Neural cell (in vitro differentiated cells): ENCODE results near the gene MXRA7. TPM values are rescaled to one million over a fixed set of nuclear protein-coding genes. Genes with fewer than 3 reads are reported as not detected.

ENCODE experiments used
- H2AFZ ChIP-seq: fragments of 200-600, 300-800 bp; sonication (generic), shearing (Covaris generic); 2 replicates; pipeline ENCODE4 v1.6.0; 2014; ENCODE audit warnings: low read depth, mild to moderate bottlenecking, antibody characterized with exemption, low read length, moderate library complexity
- H3F3A ChIP-seq: fragments of 200-600 bp; shearing (Covaris generic); 2 replicates; pipeline ENCODE4 v1.6.1; 2016; ENCODE audit warnings: mild to moderate bottlenecking, moderate library complexity, mixed read lengths, antibody characterized with exemption, low read length; ENCODE audit not compliant: insufficient read depth, poor library complexity, severe bottlenecking
- H3K27ac ChIP-seq: fragments of 200-600, 300-800 bp; sonication (generic), shearing (Covaris generic); 2 replicates; pipeline ENCODE4 v1.5.1; 2014; ENCODE audit warnings: mild to moderate bottlenecking, low read length, moderate library complexity
- H3K27me3 ChIP-seq: fragments of 300-800, 200-600 bp; sonication (generic), shearing (Covaris generic); 2 replicates; pipeline ENCODE4 v1.6.0; 2014; ENCODE audit warnings: mild to moderate bottlenecking, low read depth, low read length, moderate library complexity; ENCODE audit not compliant: insufficient read depth
- H3K36me3 ChIP-seq: fragments of 300-800, 200-600 bp; sonication (generic), shearing (Covaris generic); 2 replicates; pipeline ENCODE4 v1.5.1; 2014; ENCODE audit warnings: mild to moderate bottlenecking, antibody characterized with exemption, low read length, moderate library complexity; ENCODE audit not compliant: insufficient read depth
- H3K4me2 ChIP-seq: fragments of 300-800, 200-600 bp; sonication (generic), shearing (Covaris generic); 2 replicates; pipeline ENCODE4 v1.6.0; 2014; ENCODE audit warnings: mild to moderate bottlenecking, low read length
- H3K4me3 ChIP-seq: fragments of 300-800, 200-600 bp; sonication (generic), shearing (Covaris generic); 2 replicates; pipeline ENCODE4 v1.5.1; 2014; ENCODE audit warnings: mild to moderate bottlenecking, low read length, moderate library complexity
- H3K79me2 ChIP-seq: fragments of 200-600 bp; shearing (Covaris generic); replicated peaks from 2 replicates; pipeline ENCODE4 v1.6.0; 2014; ENCODE audit warnings: mild to moderate bottlenecking, low read length, moderate library complexity; ENCODE audit not compliant: insufficient read depth
- H3K9ac ChIP-seq: fragments of 300-800, 200-600 bp; sonication (generic), shearing (Covaris generic); 2 replicates; pipeline ENCODE4 v1.6.1; 2016; ENCODE audit warnings: mild to moderate bottlenecking, low read length, mixed read lengths
- H3K9me2 ChIP-seq: fragments of 200-600 bp; shearing (Covaris generic); 2 replicates; pipeline ENCODE4 v1.6.1; 2016; ENCODE audit warnings: mild to moderate bottlenecking, low read length, mixed read lengths; ENCODE audit not compliant: insufficient read depth
- H3K9me3 ChIP-seq: fragments of 200-600, 300-800 bp; sonication (generic), shearing (Covaris generic); 2 replicates; pipeline ENCODE4 v1.6.1; 2016; ENCODE audit warnings: mild to moderate bottlenecking, mixed run types, low read length, moderate library complexity, mixed read lengths
- H4K20me1 ChIP-seq: fragments of 200-600 bp; shearing (Covaris generic); 2 replicates; pipeline ENCODE4 v1.6.1; 2016; ENCODE audit warnings: mild to moderate bottlenecking, mixed run types; ENCODE audit not compliant: insufficient read depth
- CTCF ChIP-seq: fragments of 450-650 bp; IDR thresholded peaks from 2 replicates; pipeline ENCODE4 v1.5.1; 2014; ENCODE audit warnings: antibody characterized with exemption, mild to moderate bottlenecking, moderate library complexity; ENCODE audit not compliant: poor library complexity, severe bottlenecking
- EP300 ChIP-seq: fragments of 450-650 bp; conservative IDR thresholded peaks from 2 replicates; pipeline ENCODE4 v1.6.1; 2014; ENCODE audit warnings: antibody characterized with exemption, mild to moderate bottlenecking, moderate library complexity; ENCODE audit not compliant: poor library complexity, severe bottlenecking
- EZH2 ChIP-seq: fragments of 200-600, 300-800 bp; shearing (Covaris generic), sonication (generic); IDR thresholded peaks from 2 replicates; pipeline ENCODE4 v1.6.1; 2014; ENCODE audit warnings: antibody characterized with exemption, low read length, borderline replicate concordance, mild to moderate bottlenecking; ENCODE audit not compliant: insufficient read depth, poor library complexity, severe bottlenecking
- MXI1 ChIP-seq: fragments of 450-650 bp; conservative IDR thresholded peaks from 2 replicates; pipeline ENCODE4 v1.6.1; 2014; ENCODE audit warnings: antibody characterized with exemption, mild to moderate bottlenecking; ENCODE audit not compliant: poor library complexity, severe bottlenecking
- POLR2AphosphoS5 ChIP-seq: IDR thresholded peaks from 2 replicates; pipeline ENCODE4 v1.6.1; 2012
- RAD21 ChIP-seq: fragments of 450-650 bp; conservative IDR thresholded peaks from 2 replicates; pipeline ENCODE4 v1.6.1; 2014; ENCODE audit warnings: antibody characterized with exemption, mild to moderate bottlenecking, moderate library complexity
- REST ChIP-seq: IDR thresholded peaks from 2 replicates; pipeline ENCODE4 v1.6.1; 2012; ENCODE audit warnings: borderline replicate concordance
- SMC3 ChIP-seq: fragments of 450-650 bp; conservative IDR thresholded peaks from 2 replicates; pipeline ENCODE4 v1.6.1; 2014; ENCODE audit warnings: antibody characterized with exemption, mild to moderate bottlenecking, moderate library complexity; ENCODE audit not compliant: poor library complexity
- TAF1 ChIP-seq: IDR thresholded peaks from 2 replicates; pipeline ENCODE4 v1.6.1; 2012; ENCODE audit warnings: low read depth
- polyA plus RNA-seq: library from polyadenylated mRNA; depleted of rRNA; stranded (reverse); fragments of >200 nt; gene quantifications from 2 replicates; pipeline ENCODE4 v1.2.3, GENCODE V29; 2014

The MXRA7 gene
- polyA plus RNA-seq, 1 donor from 2014 or later, result 143 TPM

GRCh38 chr17:76657505-76658241, 53.1 kb downstream of the MXRA7 start:
- no peak overlapping the region for H3K27ac ChIP-seq
- no peaks in the 10 kb centered on the region for H3K36me3 ChIP-seq
- no peak overlapping the region for H3K4me3 ChIP-seq
- no peak overlapping the region for H2AFZ ChIP-seq
- H3F3A ChIP-seq, result no peaks in the 10 kb centered on the region
- no peaks in the 10 kb centered on the region for H3K79me2 ChIP-seq
- H3K4me2 ChIP-seq, result no peak overlapping the region
- no peaks in the 10 kb centered on the region for H4K20me1 ChIP-seq
- H3K9me3 ChIP-seq, result no peaks in the 10 kb centered on the region
- no peaks in the 10 kb centered on the region for H3K27me3 ChIP-seq
- TF ChIP-seq CTCF (no peak), RAD21 (no peak), POLR2AphosphoS5 (no peak), REST (no peak), TAF1 (no peak), EZH2 (no peak), SMC3 (no peak), EP300 (no peak), MXI1 (no peak)
- H3K9ac ChIP-seq, result no peak overlapping the region
- H3K9me2 ChIP-seq, result no peaks in the 10 kb centered on the region

GRCh38 chr17:76654408-76654807, 56.4 kb downstream of the MXRA7 start:
- no peaks in the 10 kb centered on the region for H4K20me1 ChIP-seq
- no peaks in the 10 kb centered on the region for H3K36me3 ChIP-seq
- no peak overlapping the region for H3K9ac ChIP-seq
- no peak overlapping the region for H3K4me3 ChIP-seq
- no peaks in the 10 kb centered on the region for H3K9me3 ChIP-seq
- H3K27me3 ChIP-seq, result no peaks in the 10 kb centered on the region
- no peak overlapping the region for H3K27ac ChIP-seq
- H2AFZ ChIP-seq, result no peak overlapping the region
- H3K9me2 ChIP-seq, result no peaks in the 10 kb centered on the region
- TF ChIP-seq EZH2, result no peak
- no peak for TF ChIP-seq POLR2AphosphoS5
- no peak for TF ChIP-seq MXI1
- no peak for TF ChIP-seq SMC3
- no peak for TF ChIP-seq EP300
- TF ChIP-seq CTCF, result no peak
- TF ChIP-seq RAD21, result no peak
- TF ChIP-seq REST, result no peak
- no peak for TF ChIP-seq TAF1
- H3F3A ChIP-seq, result no peaks in the 10 kb centered on the region
- no peaks in the 10 kb centered on the region for H3K79me2 ChIP-seq
- H3K4me2 ChIP-seq, result no peak overlapping the region
